Liver (tissue), 9 donors: ENCODE measurements around the gene RCOR1. TPM values are rescaled to one million over a fixed set of nuclear protein-coding genes. Genes with fewer than 3 reads are reported as not detected.

Experiments
- DNase-seq: peaks from one replicate; pipeline ENCODE4 v3.0.0-alpha.2; 2017; ENCODE audit warnings: low spot score
- H3K27ac ChIP-seq, 2 donors: one replicate each; pipeline ENCODE4 v1.7.0; 2013; ENCODE audit warnings: inconsistent platforms in 2 of 2, low read length in 2 of 2, control low read depth in 1 of 2, low read depth in 1 of 2, mild to moderate bottlenecking in 1 of 2
- H3K27me3 ChIP-seq, 4 donors: one replicate each; pipeline versions ENCODE4 v1.6.1 to v1.7.0; 2013; ENCODE audit warnings: low read length in 3 of 4, inconsistent platforms in 1 of 4, mild to moderate bottlenecking in 1 of 4, moderate library complexity in 1 of 4; ENCODE audit not compliant: control insufficient read depth in 4 of 4, insufficient read depth in 4 of 4
- H3K36me3 ChIP-seq, 4 donors: one replicate each; pipeline versions ENCODE4 v1.6.1 to v1.7.0; 2013; ENCODE audit warnings: low read length in 3 of 4, mild to moderate bottlenecking in 3 of 4, low read depth in 1 of 4, moderate library complexity in 1 of 4; ENCODE audit not compliant: control insufficient read depth in 4 of 4, insufficient read depth in 3 of 4
- H3K4me1 ChIP-seq, 4 donors: one replicate each; pipeline versions ENCODE4 v1.6.1 to v1.7.0; 2013; ENCODE audit warnings: low read length in 3 of 4, mild to moderate bottlenecking in 3 of 4, moderate library complexity in 1 of 4; ENCODE audit not compliant: control insufficient read depth in 4 of 4, insufficient read depth in 4 of 4
- H3K4me3 ChIP-seq, 3 donors: one replicate each; pipeline versions ENCODE4 v1.6.1 to v1.7.0; 2013; ENCODE audit warnings: low read length in 3 of 3, control low read depth in 1 of 3, low read depth in 1 of 3, mild to moderate bottlenecking in 1 of 3
- H3K9ac ChIP-seq, 2 donors: one replicate each; pipeline ENCODE4 v1.7.0; 2013; ENCODE audit warnings: low read length in 2 of 2, mild to moderate bottlenecking in 2 of 2, moderate library complexity in 2 of 2, control low read depth in 1 of 2, low read depth in 1 of 2
- H3K9me3 ChIP-seq, 4 donors: one replicate each; pipeline versions ENCODE4 v1.6.1 to v1.7.0; 2013; ENCODE audit warnings: low read length in 3 of 4; ENCODE audit not compliant: control insufficient read depth in 4 of 4
- EGR1 ChIP-seq, 2 donors: IDR thresholded peaks; 2 replicates each; pipeline ENCODE4 v1.6.1; 2016 to 2018; ENCODE audit warnings: antibody characterized with exemption in 2 of 2, low read depth in 2 of 2
- FOXA2 ChIP-seq: IDR thresholded peaks from 2 replicates; pipeline ENCODE4 v1.6.1; 2016; ENCODE audit warnings: antibody characterized with exemption
- GABPA ChIP-seq, 2 donors: IDR thresholded peaks in 1 of 2; conservative IDR thresholded peaks in 1 of 2; 2 replicates each; pipeline ENCODE4 v1.6.1; 2016; ENCODE audit warnings: antibody characterized with exemption in 2 of 2, mild to moderate bottlenecking in 1 of 2, moderate library complexity in 1 of 2
- HNF4A ChIP-seq, 2 donors: conservative IDR thresholded peaks; 2 replicates each; pipeline ENCODE4 v1.6.1; 2016; ENCODE audit warnings: antibody characterized with exemption in 2 of 2, mild to moderate bottlenecking in 2 of 2
- HNF4G ChIP-seq: IDR thresholded peaks from 2 replicates; pipeline ENCODE4 v1.6.1; 2016; ENCODE audit warnings: antibody characterized with exemption
- JUND ChIP-seq, 2 donors: IDR thresholded peaks; 2 replicates each; pipeline ENCODE4 v1.6.1; 2016; ENCODE audit warnings: antibody characterized with exemption in 2 of 2
- NR2F2 ChIP-seq: IDR thresholded peaks from 2 replicates; pipeline ENCODE4 v1.6.1; 2016; ENCODE audit warnings: antibody characterized with exemption
- RAD21 ChIP-seq, 2 donors: IDR thresholded peaks; 2 replicates each; pipeline ENCODE4 v1.6.1; 2016; ENCODE audit warnings: antibody characterized with exemption in 2 of 2, mild to moderate bottlenecking in 2 of 2
- RXRA ChIP-seq, 2 donors: IDR thresholded peaks; 2 replicates each; pipeline ENCODE4 v1.6.1; 2017 to 2018; ENCODE audit warnings: antibody characterized with exemption in 2 of 2, mild to moderate bottlenecking in 1 of 2
- SP1 ChIP-seq: IDR thresholded peaks from 2 replicates; pipeline ENCODE4 v1.6.1; 2018; ENCODE audit warnings: antibody characterized with exemption, mild to moderate bottlenecking
- TAF1 ChIP-seq: conservative IDR thresholded peaks from 2 replicates; pipeline ENCODE4 v1.6.1; 2016; ENCODE audit warnings: antibody characterized with exemption, mild to moderate bottlenecking
- YY1 ChIP-seq: IDR thresholded peaks from 2 replicates; pipeline ENCODE4 v1.6.1; 2016; ENCODE audit warnings: antibody characterized with exemption, mild to moderate bottlenecking
- WGBS: extraction: QIAGEN DNeasy Blood & Tissue Kit; methylation state at CpG from one replicate; pipeline ENCODE4 v1.1.7; 2013; 5-methylcytosine and 5-hydroxymethylcytosine counted together
- polyA plus RNA-seq, 2 donors: library from polyadenylated mRNA; stranded (reverse) in 1 of 2; unstranded in 1 of 2; fragments of 200-250 nt in 1 of 2; fragments of >200 nt in 1 of 2; fragmentation: Nextera tagmentation in 1 of 2; extraction: Ambion mirVana in 1 of 2; gene quantifications; one replicate each; pipeline versions ENCODE4 v1.2.1 to v1.2.3, GENCODE V29; 2013 to 2015
- total RNA-seq, 2 donors: library from RNA; depleted of rRNA; stranded (reverse); fragments of >200 nt; gene quantifications; one replicate each; pipeline ENCODE4 v1.2.3, GENCODE V29; 2014
- TF ChIP-seq, protein P1 (sequence below): fragments of 150-350 bp; IDR thresholded peaks from 2 replicates; pipeline ENCODE4 v1.5.1; 2017; ENCODE audit warnings: improper control_type of control experiment, low read depth, low read length; ENCODE audit not compliant: missing input control
- TF ChIP-seq, protein P2 (sequence below): IDR thresholded peaks from 2 replicates; pipeline ENCODE4 v1.6.1; 2016; ENCODE audit warnings: antibody characterized with exemption
- TF ChIP-seq, protein P3 (sequence below): IDR thresholded peaks from 2 replicates; pipeline ENCODE4 v1.6.1; 2016; ENCODE audit warnings: antibody characterized with exemption
- TF ChIP-seq, protein P4 (sequence below): IDR thresholded peaks from 2 replicates; pipeline ENCODE4 v1.6.1; 2016; ENCODE audit warnings: antibody characterized with exemption
- TF ChIP-seq, protein P5 (sequence below): IDR thresholded peaks from 2 replicates; pipeline ENCODE4 v1.6.1; 2016; ENCODE audit warnings: antibody characterized with exemption, mild to moderate bottlenecking
- donor health status: healthy.
- donor health status: healthy.
- donor health status: healthy.
- donor health status: healthy.
- donor health status: healthy.

Gene RCOR1
- total and polyA plus RNA-seq, 4 donors: 4.2 to 17.0 (median 5.7) TPM

DNA sequence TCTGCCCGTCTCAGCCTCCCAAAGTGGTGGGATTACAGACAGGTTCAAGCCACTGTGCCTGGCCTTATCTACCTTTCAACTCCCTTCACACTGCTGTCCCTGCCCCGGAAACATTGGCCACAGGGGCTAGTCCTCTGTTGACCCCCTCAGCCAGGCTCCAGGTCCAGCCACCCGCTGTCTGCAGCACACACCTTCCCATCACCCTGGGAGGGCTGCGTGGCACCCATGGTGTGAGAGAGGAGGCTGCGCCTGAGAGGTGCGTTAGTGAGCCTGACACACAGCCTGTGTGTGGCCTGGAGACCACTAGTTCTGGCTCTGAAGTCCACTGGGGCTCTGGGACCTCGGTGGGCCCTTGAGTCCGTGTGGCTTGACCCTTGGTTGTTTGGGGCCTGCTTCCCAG, 156.4 kb downstream of the RCOR1 start:
- Histone ChIP-seq H3K36me3 (peaks cover 0 to 2% (median 0%) of the 10 kb centered on the region in 4 donors), H3K27me3 (no peaks in the 10 kb centered on the region), H3K4me1 (no peaks in the 10 kb centered on the region), H3K9ac (no peak overlapping the region), H3K27ac (no peak overlapping the region), H3K4me3 (no peak overlapping the region), H3K9me3 (no peaks in the 10 kb centered on the region)
- TF ChIP-seq, protein P1, sequence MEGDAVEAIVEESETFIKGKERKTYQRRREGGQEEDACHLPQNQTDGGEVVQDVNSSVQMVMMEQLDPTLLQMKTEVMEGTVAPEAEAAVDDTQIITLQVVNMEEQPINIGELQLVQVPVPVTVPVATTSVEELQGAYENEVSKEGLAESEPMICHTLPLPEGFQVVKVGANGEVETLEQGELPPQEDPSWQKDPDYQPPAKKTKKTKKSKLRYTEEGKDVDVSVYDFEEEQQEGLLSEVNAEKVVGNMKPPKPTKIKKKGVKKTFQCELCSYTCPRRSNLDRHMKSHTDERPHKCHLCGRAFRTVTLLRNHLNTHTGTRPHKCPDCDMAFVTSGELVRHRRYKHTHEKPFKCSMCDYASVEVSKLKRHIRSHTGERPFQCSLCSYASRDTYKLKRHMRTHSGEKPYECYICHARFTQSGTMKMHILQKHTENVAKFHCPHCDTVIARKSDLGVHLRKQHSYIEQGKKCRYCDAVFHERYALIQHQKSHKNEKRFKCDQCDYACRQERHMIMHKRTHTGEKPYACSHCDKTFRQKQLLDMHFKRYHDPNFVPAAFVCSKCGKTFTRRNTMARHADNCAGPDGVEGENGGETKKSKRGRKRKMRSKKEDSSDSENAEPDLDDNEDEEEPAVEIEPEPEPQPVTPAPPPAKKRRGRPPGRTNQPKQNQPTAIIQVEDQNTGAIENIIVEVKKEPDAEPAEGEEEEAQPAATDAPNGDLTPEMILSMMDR: no peak
- TF ChIP-seq SP1 (no peak), RAD21 (IDR thresholded peaks at IDR 0.05) (no peak), EGR1 (IDR thresholded peaks at IDR 0.05; ENCODE audit: low read depth in 2 of 2) (no peak), YY1 (no peak), NR2F2 (no peak), HNF4G (no peak), JUND (IDR thresholded peaks at IDR 0.05) (no peak), TAF1 (no peak)
- TF ChIP-seq, protein P2, sequence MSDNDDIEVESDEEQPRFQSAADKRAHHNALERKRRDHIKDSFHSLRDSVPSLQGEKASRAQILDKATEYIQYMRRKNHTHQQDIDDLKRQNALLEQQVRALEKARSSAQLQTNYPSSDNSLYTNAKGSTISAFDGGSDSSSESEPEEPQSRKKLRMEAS: no peak
- WGBS: 95% methylated on average over 8 of the region's 8 CpGs
- no peak for DNase-seq

DNA sequence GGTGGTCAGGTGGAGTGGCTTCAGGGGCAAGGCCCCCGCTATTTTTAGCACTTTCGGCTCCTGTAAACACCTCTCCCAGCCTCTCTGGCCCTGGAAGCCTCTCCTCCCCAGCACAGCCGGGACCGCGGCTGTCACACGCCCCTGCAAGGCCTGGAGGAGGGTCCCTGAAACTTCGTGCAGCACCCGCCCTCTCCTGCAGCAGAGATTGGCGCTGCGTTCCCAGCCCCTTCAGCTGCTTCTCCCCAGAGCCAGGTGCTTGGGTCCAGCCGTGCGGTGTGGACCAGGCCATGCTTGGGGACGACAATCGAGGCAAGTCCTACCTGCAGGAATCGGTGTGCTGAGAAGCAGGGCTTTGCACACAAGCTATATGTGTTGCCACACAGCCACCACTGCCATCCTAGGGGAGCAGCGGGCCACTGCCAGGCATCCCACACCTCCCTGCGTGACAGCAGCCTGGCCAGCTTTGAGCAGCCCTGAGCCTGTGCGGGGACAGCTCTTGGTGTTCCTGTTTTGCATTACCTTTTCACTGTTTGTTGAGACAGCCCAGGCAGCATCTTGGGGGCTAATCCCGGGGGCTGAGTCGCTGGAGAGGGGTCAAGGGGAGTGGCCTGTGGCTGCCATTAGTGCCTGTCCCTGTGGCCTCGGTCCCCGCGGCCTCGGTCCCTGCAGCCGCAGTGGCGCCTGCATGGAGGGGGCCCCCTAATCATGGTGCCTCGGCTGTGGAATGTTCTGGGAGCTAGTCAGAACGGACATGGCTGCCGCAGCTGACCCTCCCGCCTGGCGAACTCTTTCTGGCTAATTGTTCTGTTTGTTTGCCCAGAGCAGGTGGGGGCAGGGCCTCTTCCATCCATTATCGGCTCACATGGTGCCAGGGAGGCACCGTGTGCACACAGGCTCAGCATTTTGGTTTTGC, 157.2 kb downstream of the RCOR1 start:
- TF ChIP-seq GABPA (IDR thresholded peaks at IDR 0.05 in 1 of 2, conservative IDR thresholded peaks at IDR 0.05 in 1 of 2): no peak
- no peak for TF ChIP-seq EGR1 (IDR thresholded peaks at IDR 0.05; ENCODE audit: low read depth in 2 of 2)
- TF ChIP-seq RAD21 (IDR thresholded peaks at IDR 0.05): no peak
- TF ChIP-seq, protein P3, sequence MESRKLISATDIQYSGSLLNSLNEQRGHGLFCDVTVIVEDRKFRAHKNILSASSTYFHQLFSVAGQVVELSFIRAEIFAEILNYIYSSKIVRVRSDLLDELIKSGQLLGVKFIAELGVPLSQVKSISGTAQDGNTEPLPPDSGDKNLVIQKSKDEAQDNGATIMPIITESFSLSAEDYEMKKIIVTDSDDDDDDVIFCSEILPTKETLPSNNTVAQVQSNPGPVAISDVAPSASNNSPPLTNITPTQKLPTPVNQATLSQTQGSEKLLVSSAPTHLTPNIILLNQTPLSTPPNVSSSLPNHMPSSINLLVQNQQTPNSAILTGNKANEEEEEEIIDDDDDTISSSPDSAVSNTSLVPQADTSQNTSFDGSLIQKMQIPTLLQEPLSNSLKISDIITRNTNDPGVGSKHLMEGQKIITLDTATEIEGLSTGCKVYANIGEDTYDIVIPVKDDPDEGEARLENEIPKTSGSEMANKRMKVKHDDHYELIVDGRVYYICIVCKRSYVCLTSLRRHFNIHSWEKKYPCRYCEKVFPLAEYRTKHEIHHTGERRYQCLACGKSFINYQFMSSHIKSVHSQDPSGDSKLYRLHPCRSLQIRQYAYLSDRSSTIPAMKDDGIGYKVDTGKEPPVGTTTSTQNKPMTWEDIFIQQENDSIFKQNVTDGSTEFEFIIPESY: no peak
- TF ChIP-seq FOXA2: no peak
- TF ChIP-seq SP1: no peak
- TF ChIP-seq, protein P2: no peak
- TF ChIP-seq JUND (IDR thresholded peaks at IDR 0.05): no peak
- no peak for TF ChIP-seq HNF4A (conservative IDR thresholded peaks at IDR 0.05)
- TF ChIP-seq, protein P4, sequence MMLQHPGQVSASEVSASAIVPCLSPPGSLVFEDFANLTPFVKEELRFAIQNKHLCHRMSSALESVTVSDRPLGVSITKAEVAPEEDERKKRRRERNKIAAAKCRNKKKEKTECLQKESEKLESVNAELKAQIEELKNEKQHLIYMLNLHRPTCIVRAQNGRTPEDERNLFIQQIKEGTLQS: no peak
- no peak for TF ChIP-seq RXRA (IDR thresholded peaks at IDR 0.05)
- TF ChIP-seq, protein P5, sequence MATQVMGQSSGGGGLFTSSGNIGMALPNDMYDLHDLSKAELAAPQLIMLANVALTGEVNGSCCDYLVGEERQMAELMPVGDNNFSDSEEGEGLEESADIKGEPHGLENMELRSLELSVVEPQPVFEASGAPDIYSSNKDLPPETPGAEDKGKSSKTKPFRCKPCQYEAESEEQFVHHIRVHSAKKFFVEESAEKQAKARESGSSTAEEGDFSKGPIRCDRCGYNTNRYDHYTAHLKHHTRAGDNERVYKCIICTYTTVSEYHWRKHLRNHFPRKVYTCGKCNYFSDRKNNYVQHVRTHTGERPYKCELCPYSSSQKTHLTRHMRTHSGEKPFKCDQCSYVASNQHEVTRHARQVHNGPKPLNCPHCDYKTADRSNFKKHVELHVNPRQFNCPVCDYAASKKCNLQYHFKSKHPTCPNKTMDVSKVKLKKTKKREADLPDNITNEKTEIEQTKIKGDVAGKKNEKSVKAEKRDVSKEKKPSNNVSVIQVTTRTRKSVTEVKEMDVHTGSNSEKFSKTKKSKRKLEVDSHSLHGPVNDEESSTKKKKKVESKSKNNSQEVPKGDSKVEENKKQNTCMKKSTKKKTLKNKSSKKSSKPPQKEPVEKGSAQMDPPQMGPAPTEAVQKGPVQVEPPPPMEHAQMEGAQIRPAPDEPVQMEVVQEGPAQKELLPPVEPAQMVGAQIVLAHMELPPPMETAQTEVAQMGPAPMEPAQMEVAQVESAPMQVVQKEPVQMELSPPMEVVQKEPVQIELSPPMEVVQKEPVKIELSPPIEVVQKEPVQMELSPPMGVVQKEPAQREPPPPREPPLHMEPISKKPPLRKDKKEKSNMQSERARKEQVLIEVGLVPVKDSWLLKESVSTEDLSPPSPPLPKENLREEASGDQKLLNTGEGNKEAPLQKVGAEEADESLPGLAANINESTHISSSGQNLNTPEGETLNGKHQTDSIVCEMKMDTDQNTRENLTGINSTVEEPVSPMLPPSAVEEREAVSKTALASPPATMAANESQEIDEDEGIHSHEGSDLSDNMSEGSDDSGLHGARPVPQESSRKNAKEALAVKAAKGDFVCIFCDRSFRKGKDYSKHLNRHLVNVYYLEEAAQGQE: no peak
- no peak overlapping the region for H3K4me3 ChIP-seq
- no peak overlapping the region for H3K9ac ChIP-seq
- H3K4me1 ChIP-seq: no peaks in the 10 kb centered on the region
- DNase-seq: no peak
- H3K27me3 ChIP-seq: no peaks in the 10 kb centered on the region
- WGBS: 93% methylated on average over 33 of the region's 33 CpGs
- H3K9me3 ChIP-seq: no peaks in the 10 kb centered on the region
- H3K27ac ChIP-seq: no peak overlapping the region
- peaks cover 0 to 2% (median 0%) of the 10 kb centered on the region in 4 donors for H3K36me3 ChIP-seq
